ENCODE data around the gene OBSCN.

DNA sequence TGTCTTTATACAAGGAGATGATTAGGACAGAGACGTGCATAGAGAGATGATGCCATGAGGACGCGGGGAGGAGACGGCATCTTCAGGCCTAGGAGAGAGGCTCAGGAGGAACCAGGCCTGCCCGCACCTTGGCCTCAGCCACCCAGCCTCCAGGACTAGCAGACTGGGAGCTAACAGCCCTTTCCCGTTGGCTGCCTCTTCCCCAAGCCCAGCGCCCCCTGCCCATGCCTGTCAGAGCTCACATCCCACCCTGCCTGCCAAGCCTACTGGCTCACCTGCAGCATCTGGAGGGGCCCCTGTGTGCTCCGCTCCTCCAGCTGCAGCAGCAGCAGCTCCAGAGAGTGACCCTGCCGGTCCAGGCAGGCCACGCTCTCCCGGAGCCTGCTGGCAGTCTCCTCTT lies 202.8 kb downstream of the OBSCN start:
- TF ChIP-seq, protein P1, sequence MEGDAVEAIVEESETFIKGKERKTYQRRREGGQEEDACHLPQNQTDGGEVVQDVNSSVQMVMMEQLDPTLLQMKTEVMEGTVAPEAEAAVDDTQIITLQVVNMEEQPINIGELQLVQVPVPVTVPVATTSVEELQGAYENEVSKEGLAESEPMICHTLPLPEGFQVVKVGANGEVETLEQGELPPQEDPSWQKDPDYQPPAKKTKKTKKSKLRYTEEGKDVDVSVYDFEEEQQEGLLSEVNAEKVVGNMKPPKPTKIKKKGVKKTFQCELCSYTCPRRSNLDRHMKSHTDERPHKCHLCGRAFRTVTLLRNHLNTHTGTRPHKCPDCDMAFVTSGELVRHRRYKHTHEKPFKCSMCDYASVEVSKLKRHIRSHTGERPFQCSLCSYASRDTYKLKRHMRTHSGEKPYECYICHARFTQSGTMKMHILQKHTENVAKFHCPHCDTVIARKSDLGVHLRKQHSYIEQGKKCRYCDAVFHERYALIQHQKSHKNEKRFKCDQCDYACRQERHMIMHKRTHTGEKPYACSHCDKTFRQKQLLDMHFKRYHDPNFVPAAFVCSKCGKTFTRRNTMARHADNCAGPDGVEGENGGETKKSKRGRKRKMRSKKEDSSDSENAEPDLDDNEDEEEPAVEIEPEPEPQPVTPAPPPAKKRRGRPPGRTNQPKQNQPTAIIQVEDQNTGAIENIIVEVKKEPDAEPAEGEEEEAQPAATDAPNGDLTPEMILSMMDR (IDR thresholded peaks at IDR 0.05), result no peak
- no peak for TF ChIP-seq POLR2A (IDR thresholded peaks at IDR 0.05)
